GM13976 (cell line): ENCODE results near the gene SYNM.

ENCODE experiments used
- DNase-seq: peaks from one replicate; pipeline ENCODE4 v3.0.0; 2012; ENCODE audit warnings: low spot score
- in situ Hi-C: fragments of 300-500 bp; cut with MboI; formaldehyde crosslinking; loops from one replicate; pipeline ENCODE4 v1.12.0; 2022; ENCODE audit warnings: low sequenced_read_pairs, mixed read lengths, inconsistent platforms; ENCODE audit not compliant: unreplicated experiment
- TF ChIP-seq, protein P1 (sequence below): IDR thresholded peaks from 2 replicates; pipeline ENCODE4 v1.5.1; 2012; ENCODE audit warnings: borderline replicate concordance, mild to moderate bottlenecking; ENCODE audit not compliant: insufficient read depth; ENCODE audit errors: extremely low read depth, missing control alignments, control extremely low read depth

SYNM gene

DNA sequence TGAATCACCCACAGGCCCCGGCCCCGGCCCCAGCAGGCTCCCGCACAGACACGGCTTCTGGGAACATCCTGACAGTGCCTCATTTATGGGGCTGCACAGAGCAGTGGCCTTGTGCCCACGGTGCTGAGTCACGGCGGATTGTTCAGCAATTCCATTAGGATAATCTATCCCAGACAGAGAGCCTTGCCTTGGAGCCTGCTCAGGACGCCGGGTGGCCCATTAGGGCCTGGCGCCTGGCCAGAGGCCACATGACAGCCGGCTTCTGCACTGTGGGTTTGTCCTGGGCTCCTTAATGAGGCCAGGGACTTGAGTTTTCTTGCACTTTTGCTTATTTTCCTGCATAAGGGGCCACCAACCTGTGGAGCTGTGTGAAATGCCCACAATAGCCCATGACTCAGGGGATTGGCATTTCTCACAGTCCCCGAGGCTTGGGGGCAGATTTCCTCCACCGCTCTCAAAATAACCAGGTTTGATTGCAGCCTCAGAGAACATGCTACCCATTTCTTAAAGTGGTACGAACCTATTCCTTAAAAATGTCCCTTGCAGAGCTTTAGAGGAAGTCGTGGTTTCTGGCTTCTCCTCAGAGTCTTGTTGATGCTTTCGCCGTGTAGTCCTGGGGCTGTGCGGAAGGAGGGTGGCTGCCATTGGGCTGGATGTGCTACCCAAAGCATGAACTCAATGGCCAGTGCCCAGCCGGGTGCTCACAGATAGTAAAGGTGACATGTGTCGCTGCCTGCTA, 19.0 kb downstream of the SYNM start:
- TF ChIP-seq, protein P1, sequence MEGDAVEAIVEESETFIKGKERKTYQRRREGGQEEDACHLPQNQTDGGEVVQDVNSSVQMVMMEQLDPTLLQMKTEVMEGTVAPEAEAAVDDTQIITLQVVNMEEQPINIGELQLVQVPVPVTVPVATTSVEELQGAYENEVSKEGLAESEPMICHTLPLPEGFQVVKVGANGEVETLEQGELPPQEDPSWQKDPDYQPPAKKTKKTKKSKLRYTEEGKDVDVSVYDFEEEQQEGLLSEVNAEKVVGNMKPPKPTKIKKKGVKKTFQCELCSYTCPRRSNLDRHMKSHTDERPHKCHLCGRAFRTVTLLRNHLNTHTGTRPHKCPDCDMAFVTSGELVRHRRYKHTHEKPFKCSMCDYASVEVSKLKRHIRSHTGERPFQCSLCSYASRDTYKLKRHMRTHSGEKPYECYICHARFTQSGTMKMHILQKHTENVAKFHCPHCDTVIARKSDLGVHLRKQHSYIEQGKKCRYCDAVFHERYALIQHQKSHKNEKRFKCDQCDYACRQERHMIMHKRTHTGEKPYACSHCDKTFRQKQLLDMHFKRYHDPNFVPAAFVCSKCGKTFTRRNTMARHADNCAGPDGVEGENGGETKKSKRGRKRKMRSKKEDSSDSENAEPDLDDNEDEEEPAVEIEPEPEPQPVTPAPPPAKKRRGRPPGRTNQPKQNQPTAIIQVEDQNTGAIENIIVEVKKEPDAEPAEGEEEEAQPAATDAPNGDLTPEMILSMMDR, result no peak

DNA sequence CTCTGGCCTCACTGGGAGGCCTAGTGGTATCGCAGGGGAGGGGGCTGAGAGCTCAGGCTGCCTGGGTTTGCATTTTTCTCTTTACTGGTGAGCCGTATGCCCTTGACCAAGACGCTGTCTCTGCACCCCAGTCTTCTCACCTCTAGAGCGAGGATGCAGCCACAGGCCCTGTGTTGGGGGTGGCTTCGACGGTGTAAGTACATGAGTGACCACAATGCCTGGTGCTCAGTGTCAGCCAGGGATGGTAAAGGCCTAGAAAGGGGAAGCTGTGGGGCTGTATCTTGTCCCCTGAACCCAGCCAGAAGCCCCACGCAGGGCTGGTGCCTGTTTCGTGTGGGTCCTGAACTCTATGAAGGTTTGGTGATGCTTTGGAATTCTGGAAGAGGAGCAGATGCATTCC, 19.8 kb downstream of the SYNM start:
- TF ChIP-seq, protein P1, result no peak
- in situ Hi-C loops, result no loop called here
- DNase-seq, result no peak

More for the DNA sequence above, 19.0 kb downstream of the SYNM start:
- DNase-seq, result no peak
- in situ Hi-C loops, result no loop called here

DNA sequence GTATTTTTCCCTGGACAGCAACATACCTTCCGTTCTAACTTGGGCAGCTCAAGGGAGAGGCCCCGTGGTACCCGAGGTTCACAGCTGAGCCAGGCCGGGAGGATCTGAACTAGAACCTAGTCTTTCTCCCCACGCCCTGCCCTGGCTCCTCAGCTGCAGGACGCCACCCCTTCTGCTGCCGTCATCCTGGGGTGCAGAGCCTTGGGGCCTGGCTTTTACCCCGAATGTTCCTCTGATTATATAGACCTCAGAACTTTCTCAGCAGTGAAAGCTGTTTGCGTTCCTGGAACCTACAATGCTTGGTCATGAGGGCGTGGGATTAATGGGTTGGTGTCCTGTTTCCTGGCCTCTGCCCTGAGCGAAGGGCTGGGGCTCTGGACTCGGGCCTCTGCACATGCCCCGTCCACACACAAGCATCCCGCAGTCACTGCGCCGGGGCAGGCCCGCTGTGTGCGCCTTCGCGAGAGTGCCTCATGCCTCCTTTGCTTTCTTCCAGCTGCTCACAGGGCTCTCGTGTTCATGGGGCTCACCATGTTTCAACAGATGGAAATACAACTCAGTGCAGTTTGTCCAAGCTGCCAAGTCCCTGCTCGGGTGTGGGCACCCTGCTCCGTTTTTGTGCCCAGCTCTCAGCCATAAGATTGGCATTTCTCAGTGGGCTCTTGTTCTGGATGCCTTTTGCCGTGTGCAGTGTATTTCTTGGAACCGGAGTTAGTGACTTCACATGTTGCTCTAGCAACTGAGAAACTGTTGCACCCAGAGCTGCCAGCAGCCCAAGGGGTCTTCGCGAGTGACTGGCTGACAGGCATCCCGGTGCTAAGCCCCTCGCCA, 20.4 kb downstream of the SYNM start:
- TF ChIP-seq, protein P1, result no peak
- in situ Hi-C loops, result no loop called here
- DNase-seq, result no peak

DNA sequence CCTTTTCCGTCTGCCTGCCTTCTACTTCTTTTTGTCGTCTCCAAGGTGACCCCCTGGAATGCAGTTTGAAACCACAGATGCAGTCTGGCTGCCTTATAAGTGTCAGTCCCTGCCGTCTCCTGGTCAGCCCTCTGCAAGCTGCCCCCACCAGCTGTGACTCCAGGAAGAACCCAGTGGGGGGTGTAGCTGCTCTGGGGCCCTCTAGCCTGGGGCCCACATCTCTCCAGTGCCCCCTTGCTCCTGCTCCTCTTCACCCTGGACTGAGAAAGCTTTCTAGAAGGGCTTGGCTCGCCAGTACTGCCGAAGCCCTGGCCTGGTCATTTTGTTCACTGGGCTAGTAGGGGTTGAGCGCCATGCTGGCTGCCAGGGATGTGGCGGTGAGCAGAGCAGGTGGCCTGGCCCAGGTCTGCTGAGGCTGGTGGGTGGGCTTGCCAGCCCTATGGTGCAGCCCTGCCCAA, 21.3 kb downstream of the SYNM start:
- DNase-seq, result no peak
- in situ Hi-C loops, result no loop called here
- TF ChIP-seq, protein P1, result no peak

DNA sequence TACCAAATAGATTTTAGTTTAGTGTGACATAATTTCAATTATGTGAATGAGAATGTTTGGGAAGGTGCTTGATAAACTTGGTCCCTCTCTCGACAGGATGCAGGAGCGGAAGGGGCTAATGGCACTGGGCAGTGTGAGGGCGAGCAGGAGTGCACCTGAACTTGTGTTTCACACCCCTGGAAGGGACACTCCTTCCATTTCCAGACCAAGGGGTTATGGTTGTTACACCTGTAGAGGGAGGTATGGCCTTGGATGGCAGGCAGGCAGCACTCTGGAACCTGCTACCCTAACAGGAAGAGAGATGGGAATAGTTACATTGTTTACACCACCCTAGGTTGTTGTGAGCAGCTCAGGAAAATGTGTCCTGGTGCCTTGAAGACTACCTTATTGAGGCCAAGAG, 22.1 kb downstream of the SYNM start:
- in situ Hi-C loops, result no loop called here
- TF ChIP-seq, protein P1, result no peak
- DNase-seq, result no peak

DNA sequence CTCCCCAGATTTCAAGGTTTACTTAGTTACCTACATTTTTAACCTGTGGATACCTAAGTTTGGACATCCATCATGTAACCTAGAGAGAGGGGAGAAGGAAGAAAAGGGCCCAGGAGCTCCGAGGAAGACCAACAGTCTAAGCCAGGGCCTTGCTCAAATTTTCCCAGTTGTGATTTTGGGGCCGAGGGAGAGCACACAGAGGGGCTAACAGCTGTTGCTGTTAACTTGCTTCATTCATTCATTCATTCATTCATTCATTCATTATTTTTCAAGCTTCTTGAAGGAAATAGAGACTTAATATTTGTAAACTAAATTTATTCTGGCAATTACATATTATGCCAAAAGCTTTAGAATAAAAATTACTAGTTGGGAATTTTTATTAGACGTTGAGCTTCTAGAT, 22.9 kb downstream of the SYNM start:
- no peak for DNase-seq
- TF ChIP-seq, protein P1, result no peak
- in situ Hi-C loops, result no loop called here
